Measurements from ENCODE around the gene AUTS2.

DNA sequence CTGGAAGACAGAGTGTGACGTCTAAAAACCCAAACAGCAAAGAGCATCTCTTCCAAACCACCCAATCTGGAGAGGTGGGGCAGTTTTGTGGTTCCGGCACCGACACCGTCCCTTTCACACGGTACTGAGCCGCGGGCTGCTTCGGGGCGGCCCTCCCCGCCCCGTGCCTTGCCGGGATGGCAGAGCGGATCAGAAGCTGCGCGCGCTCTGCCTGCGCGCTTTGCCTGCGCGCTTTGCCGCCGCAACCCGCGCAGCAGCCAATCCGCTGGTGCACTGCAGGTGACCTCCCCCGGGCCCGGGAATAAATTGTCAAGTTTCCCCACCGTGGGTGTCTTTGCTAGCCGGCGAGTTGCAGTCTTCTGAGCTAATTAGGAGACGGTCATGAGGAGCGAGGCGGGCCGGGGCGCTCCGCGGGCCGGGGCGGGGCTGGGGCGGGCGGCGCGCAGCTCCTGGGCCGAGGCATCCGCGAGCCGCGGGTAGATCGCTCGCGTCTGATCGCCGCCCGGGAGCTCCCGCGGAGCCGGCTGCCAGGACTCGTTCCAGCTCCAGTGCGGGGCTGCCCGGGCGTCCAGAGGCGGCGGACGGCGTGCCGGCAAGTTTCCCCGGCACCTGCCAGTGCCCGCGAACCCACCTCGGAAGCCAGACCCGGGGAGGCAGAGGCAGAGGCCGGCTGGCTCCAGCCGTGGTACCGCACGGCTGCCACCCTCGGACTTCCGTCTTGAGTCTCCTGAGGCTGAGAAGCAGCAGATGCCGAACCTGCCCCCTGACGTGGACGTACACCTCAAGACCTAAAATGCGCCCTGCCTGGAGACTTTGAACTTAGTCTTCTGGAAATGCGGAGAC lies 997.7 kb downstream of the AUTS2 start:
- TF ChIP-seq, protein P1, sequence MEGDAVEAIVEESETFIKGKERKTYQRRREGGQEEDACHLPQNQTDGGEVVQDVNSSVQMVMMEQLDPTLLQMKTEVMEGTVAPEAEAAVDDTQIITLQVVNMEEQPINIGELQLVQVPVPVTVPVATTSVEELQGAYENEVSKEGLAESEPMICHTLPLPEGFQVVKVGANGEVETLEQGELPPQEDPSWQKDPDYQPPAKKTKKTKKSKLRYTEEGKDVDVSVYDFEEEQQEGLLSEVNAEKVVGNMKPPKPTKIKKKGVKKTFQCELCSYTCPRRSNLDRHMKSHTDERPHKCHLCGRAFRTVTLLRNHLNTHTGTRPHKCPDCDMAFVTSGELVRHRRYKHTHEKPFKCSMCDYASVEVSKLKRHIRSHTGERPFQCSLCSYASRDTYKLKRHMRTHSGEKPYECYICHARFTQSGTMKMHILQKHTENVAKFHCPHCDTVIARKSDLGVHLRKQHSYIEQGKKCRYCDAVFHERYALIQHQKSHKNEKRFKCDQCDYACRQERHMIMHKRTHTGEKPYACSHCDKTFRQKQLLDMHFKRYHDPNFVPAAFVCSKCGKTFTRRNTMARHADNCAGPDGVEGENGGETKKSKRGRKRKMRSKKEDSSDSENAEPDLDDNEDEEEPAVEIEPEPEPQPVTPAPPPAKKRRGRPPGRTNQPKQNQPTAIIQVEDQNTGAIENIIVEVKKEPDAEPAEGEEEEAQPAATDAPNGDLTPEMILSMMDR (IDR thresholded peaks at IDR 0.05), result no peak
- TF ChIP-seq POLR2A (IDR thresholded peaks at IDR 0.05), result no peak

Measured in thyroid gland (tissue), 4 donors.